ENCODE results near the gene TMEM145.

DNA sequence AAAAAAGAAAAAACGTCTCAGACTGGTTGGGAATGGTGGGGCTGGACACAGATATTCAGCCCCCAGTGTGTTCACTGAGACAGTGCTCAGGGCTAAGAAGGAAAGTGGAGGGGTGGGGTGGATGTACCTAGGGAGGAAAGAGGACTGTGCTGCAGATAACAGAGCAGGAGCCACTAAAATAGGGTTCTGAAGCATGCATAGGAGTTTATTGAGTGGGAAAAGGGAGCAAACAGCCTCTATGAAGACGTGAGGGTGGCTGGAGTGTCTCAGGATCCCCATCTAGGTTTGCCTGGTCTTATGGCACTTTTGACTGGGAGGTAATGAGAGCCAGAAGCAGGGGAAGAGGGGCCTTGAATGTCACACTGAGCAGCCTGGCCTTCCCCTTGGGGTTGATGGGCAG, 15.7 kb downstream of the TMEM145 start:
- TF ChIP-seq CTCF (conservative IDR thresholded peaks at IDR 0.05; ENCODE audit: low read depth, low read length) (no peak), EZH2 (IDR thresholded peaks at IDR 0.05; ENCODE audit: low read length, unreplicated experiment) (no peak), EZH2phosphoT487 (IDR thresholded peaks at IDR 0.05; ENCODE audit: borderline replicate concordance, low read length) (no peak)
